Sciatic nerve (tissue), 2 donors: Measurements from ENCODE around the gene B3GALT2. TPM values are rescaled to one million over a fixed set of nuclear protein-coding genes. Genes with fewer than 3 reads are reported as not detected.

ENCODE experiments used
- ATAC-seq: fragments of 200-7000 bp; cut with Tn5 transposase; one replicate; pipeline ENCODE4 v1.9.1; 2020; ENCODE audit warnings: mild to moderate bottlenecking, moderate library complexity
- DNase-seq: peaks from one replicate; pipeline ENCODE4 v3.0.0-alpha.2; 2020; ENCODE audit warnings: low spot score
- intact Hi-C: fragments of 100-400 bp; cut with DNase I; formaldehyde crosslinking; loops from one replicate; pipeline ENCODE4 v1.14.2; 2022
- total RNA-seq: library from RNA; stranded (reverse); fragmentation: NEBNext Ultra II Directional; extraction: Animal tissue kit (Norgen Biotek cat#: 25700); gene quantifications from one replicate; pipeline ENCODE4 v1.2.1, GENCODE V29; 2021
- donor health status: DM: no; HTN: no; CAD: no.
- donor health status: DM: no; HTN: no; CAD: no.

B3GALT2 gene
- total RNA-seq, 1 donor from 2014 or later: 10.2 TPM

- intact Hi-C loops: no loop called here
- no peak for DNase-seq
- no peak for ATAC-seq
Observed at GRCh38 chr1:193185211-193185610, 1.2 kb downstream of the B3GALT2 start.

- ATAC-seq (no peak), DNase-seq (no peak)
- intact Hi-C loops: no loop called here
Observed at GRCh38 chr1:193184776-193185175, 1.6 kb downstream of the B3GALT2 start.

GRCh38 chr1:193183019-193183627 lies 3.3 kb downstream of the B3GALT2 start:
- intact Hi-C loops: no loop called here
- ATAC-seq: peak; percentile 58

GRCh38 chr1:193181985-193182384 lies 4.4 kb downstream of the B3GALT2 start:
- intact Hi-C loops: no loop called here
- ATAC-seq (no peak), DNase-seq (no peak)

More at GRCh38 chr1:193183019-193183627, 3.3 kb downstream of the B3GALT2 start:
- DNase-seq: no peak

- intact Hi-C loops: no loop called here
- DNase-seq (no peak), ATAC-seq (no peak)
Observed at GRCh38 chr1:193181536-193181935, 4.9 kb downstream of the B3GALT2 start.

- no peak for ATAC-seq
- intact Hi-C loops: no loop called here
- no peak for DNase-seq
Observed at GRCh38 chr1:193179094-193179493, 7.3 kb downstream of the B3GALT2 start.

GRCh38 chr1:193176788-193177187 lies 9.6 kb downstream of the B3GALT2 start:
- ATAC-seq (no peak), DNase-seq (no peak)
- intact Hi-C loops: no loop called here

- no peak for ATAC-seq
- intact Hi-C loops: no loop called here
- no peak for DNase-seq
Observed at GRCh38 chr1:193176113-193176512, 10.3 kb downstream of the B3GALT2 start.

- intact Hi-C loops: no loop called here
Observed at GRCh38 chr1:193157360-193157759, 29.1 kb downstream of the B3GALT2 start.

GRCh38 chr1:193156822-193157142 lies 29.6 kb downstream of the B3GALT2 start:
- DNase-seq: no peak
- intact Hi-C loops: no loop called here
- ATAC-seq: no peak

More at GRCh38 chr1:193157360-193157759, 29.1 kb downstream of the B3GALT2 start:
- no peak for ATAC-seq
- DNase-seq: no peak

- ATAC-seq (no peak), DNase-seq (no peak)
- intact Hi-C loops: no loop called here
Observed at GRCh38 chr1:193156117-193156821, 30.1 kb downstream of the B3GALT2 start.

- ATAC-seq: no peak
- intact Hi-C loops: no loop called here
- DNase-seq: no peak
Observed at GRCh38 chr1:193144999-193145398, 41.4 kb downstream of the B3GALT2 start.

- intact Hi-C loops: no loop called here
- no peak for ATAC-seq
- no peak for DNase-seq
Observed at GRCh38 chr1:193144361-193144938, 42.0 kb downstream of the B3GALT2 start.

- intact Hi-C loops: no loop called here
- DNase-seq (no peak), ATAC-seq (no peak)
Observed at GRCh38 chr1:193143285-193143684, 43.1 kb downstream of the B3GALT2 start.

- no peak for DNase-seq
- intact Hi-C loops: no loop called here
Observed at GRCh38 chr1:193142409-193142808, 44.0 kb downstream of the B3GALT2 start.

GRCh38 chr1:193141804-193142203 lies 44.6 kb downstream of the B3GALT2 start:
- intact Hi-C loops: no loop called here
- no peak for ATAC-seq
- DNase-seq: no peak

More at GRCh38 chr1:193142409-193142808, 44.0 kb downstream of the B3GALT2 start:
- no peak for ATAC-seq

GRCh38 chr1:193140254-193140653 lies 46.2 kb downstream of the B3GALT2 start:
- DNase-seq (no peak), ATAC-seq (no peak)
- intact Hi-C loops: no loop called here

GRCh38 chr1:193131266-193131860 lies 55.0 kb downstream of the B3GALT2 start:
- ATAC-seq: no peak
- intact Hi-C loops: no loop called here
- no peak for DNase-seq
